ENCODE results near the gene EIF3L. TPM values are rescaled to one million over a fixed set of nuclear protein-coding genes. Genes with fewer than 3 reads are reported as not detected.
"Not testable (repeated sequence)": the region's sequence is repeated elsewhere in the genome, so short reads cannot be mapped to it uniquely, and the experiment has no call there.

Gene EIF3L
- total RNA-seq: 383 TPM

DNA sequence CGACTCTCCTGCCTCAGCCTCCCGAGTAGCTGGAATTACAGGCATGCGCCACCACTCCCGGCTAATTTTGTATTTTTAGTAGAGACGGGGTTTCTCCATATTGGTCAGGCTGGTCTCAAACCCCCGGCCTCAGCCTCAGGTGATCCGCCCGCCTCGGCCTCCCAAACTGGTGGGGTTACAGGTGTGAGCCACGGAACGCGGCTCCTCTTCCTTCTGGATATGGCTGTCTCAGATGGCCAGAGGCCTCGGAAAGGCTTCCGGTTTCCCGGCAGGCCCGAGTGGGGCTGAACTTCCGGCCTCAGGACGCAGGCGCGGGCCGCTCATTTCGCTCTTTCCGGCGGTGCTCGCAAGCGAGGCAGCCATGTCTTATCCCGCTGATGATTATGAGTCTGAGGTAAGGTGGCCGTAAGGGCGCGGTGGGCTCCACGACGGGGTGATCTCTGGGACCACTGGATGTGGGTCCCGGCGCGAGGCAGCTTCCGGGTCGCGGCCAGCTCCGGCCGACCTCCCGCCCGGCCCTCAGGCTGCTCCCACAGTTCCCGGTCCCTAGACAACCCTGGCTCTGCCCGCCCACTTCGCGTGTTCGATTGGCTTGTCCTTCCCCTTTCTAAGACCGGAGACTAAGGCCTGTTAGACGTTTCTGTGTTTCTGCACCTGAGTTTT is at the start of gene EIF3L:
EIF3L (plus strand) TSS at position 331 of the 663 bp plus-strand sequence; CDS start at position 362, 31 bp downstream.
- DNase-seq (ENCODE audit: low spot score): peak; percentile 92

DNA sequence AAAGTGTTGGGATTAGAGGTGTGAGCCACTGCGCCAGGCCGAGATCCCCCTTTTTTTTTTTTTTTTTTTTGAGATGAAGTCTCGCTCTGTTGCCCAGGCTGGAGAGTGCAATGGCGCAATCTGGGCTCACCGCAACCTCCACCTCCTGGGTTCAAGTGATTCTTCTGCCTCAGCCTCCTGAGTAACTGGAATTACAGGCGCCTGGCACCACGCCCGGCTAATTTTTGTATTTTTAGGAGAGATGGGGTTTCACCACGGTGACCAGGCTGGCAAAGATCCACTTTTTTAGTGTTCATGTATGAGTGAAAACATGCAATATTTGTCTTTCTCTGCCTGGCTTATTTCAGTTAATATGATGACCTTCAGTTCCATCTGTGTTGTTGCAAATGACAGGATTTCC is 49.2 kb upstream of the EIF3L start:
- not testable (repeated sequence) for DNase-seq (ENCODE audit: low spot score)

DNA sequence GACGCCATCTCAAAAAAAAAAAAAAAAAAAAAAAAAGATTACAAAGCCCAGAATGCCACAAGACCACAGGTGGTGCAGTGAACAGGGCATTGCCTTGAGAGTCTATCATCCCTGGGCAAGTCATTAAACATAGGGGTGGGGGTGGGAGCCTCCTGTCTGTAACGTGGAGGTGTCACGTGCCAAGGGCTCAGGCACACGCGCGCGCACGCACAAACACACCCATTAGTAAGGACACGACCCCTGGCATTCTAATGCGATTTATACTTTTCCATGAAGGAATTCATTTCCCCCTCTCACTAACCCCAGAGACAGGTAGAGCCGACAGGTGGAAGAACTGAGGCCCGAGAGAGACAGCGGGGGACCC is 47.3 kb upstream of the EIF3L start:
- DNase-seq (ENCODE audit: low spot score): no peak

DNA sequence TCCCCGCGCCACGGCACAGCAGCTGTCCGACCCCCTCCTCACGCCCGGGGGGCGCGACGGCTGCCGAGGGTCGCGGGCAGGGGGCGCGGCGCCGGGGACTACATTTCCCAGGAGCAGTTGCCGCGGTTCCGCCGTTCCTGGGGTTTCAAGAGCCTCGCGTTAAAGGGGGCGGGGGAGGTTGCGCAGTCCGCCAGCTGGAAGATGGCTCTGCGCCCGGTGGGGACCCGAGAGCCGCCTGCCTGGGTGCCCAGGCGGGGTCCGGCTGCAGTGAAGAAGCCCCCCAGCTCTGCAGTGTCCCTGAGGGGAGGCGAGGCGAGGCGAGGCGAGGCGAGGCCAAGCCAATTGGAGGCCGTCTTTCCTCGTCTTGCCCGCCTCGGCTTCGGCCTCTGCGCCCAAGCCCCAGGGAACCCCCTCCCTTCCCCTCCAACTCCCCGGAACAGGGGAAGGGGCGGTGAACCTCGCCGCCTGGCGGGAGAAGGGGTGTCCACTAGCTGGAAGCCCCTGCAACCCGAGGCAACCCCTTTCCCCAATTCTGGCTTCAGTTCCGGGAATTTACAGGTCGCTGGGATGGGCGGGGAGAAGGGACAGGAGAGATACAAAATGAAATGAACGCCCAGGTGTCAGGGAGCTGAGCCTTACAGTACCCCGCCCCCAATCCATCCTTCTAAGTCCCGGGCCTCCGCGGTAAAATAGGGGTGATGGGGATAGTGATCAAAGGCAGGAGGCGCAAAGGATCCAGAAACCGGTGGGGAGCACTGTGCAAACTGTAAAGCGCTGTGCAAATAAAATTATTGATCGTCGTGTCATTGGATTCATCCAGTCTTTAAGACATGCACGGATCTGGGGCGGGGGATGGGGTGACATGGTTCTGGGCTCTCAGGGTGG is 46.7 kb upstream of the EIF3L start:
- DNase-seq (ENCODE audit: low spot score): peak; percentile 53

DNA sequence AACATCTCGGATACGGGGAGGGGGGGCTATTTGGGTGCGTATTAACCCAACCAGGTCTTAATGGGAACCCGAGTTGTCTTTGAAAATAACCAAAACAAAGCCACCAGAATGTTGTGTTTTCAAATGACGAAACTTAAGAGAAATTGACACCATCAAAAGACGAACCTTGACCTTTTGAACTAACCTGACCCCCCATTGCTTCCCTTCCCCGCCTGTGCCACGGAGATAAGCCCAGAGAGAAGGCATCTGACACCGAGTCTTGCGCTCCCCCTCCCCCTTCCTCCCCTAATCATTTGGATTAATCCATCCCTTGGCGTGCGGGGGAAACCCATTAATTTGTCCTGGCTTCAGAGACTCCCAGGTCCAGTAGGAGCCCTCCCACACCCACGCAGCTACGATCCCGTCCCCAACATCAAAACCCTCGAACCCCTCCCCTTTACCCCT is 46.0 kb upstream of the EIF3L start:
- no peak for DNase-seq (ENCODE audit: low spot score)

DNA sequence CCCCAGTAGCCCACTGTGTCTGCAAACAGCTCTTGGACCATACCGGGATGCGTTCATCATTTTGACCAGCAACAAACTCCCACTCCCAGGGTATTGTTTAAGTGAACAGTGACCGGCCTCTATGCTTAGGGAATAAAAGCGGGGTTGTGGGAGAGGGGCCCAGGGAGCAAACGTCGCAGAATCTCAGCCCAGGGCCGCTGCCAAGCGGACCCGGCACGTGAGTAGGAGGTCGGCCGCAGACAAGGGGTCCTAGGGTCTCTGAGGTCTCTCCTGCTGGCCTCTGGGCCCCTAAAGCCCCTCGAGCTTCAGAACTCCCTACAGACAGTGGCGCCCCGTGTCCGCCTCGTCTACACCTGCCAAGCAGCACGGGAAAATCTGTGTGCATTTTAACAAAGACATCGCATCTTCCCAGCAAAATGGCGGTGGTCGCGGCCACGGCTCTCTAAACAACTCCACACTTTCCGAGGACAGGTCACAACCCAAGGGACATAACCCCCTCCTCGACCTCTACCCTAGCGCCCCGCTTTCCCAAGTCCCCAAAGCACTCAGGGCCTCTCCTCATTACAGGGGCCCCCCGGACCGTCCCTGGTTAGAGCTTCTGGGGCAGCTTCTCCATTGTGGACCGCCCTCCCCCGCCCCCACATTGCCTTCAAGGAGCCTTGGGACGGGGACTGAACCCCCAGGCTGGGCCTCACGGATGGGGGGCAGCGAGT is 45.4 kb upstream of the EIF3L start:
- no peak for DNase-seq (ENCODE audit: low spot score)

DNA sequence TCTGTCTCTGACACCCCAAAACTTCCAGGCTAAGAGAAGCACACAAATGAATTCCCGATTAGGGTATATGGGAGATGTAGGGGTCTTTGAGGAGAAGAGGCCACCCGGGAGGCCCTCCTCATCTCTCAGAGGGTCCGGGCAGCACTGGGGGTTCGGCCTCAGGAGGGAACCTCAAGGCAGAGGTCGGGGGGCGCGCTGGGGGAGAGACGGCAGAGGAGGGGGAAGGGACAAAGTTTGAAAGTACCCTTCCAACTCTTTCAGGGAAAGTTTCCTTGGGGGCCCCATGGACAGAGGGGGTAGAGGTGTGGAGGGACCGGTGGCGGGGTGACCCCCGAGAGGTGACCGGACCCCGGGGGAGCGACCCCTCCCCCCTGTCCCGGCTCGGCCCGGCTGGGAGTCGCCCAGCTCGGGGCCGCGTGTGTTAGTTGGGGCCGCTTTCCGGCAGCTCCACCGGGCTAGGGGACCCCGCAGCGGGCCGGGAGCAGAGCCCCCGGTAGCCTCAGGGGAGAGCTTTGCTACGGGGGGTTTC is 44.8 kb upstream of the EIF3L start:
- DNase-seq (ENCODE audit: low spot score): no peak

DNA sequence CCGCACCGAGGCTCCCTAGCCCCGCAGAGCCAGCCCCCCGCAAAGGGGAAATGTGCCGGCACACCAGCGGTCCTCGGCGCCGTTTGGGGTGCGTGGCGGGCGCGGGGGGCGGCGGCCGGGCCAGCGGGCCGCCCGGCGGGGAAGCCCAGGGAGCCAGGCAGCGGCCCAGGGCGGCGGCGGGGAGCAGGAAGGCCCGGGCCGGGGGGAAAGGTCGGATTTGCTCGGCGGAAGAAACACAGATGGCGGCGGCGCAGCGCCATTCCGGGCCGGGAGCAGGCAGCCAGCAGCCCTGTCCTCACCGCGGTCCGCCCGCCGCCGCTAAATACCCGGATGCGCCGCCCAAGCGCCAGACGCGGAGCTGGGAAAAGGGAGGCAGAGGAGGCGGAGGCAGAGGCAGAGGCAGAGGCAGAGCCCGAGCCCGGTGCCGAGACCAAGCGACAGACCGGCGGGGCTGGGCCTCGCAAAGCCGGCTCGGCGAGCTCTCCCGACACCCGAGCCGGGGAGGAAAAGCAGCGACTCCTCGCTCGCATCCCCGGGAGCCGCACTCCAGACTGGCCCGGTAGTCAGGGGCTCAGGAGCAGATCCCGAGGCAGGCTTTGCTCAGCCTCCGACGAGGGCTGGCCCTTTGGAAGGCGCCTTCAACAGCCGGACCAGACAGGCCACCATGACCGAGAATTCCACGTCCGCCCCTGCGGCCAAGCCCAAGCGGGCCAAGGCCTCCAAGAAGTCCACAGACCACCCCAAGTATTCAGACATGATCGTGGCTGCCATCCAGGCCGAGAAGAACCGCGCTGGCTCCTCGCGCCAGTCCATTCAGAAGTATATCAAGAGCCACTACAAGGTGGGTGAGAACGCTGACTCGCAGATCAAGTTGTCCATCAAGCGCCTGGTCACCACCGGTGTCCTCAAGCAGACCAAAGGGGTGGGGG is 44.1 kb upstream of the EIF3L start:
- DNase-seq (ENCODE audit: low spot score): peak; percentile 91

DNA sequence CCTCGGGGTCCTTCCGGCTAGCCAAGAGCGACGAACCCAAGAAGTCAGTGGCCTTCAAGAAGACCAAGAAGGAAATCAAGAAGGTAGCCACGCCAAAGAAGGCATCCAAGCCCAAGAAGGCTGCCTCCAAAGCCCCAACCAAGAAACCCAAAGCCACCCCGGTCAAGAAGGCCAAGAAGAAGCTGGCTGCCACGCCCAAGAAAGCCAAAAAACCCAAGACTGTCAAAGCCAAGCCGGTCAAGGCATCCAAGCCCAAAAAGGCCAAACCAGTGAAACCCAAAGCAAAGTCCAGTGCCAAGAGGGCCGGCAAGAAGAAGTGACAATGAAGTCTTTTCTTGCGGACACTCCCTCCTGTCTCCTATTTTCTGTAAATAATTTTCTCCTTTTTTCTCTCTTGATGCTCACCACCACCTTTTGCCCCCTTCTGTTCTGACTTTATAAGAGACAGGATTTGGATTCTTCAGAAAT is 43.4 kb upstream of the EIF3L start:
- DNase-seq (ENCODE audit: low spot score): no peak

DNA sequence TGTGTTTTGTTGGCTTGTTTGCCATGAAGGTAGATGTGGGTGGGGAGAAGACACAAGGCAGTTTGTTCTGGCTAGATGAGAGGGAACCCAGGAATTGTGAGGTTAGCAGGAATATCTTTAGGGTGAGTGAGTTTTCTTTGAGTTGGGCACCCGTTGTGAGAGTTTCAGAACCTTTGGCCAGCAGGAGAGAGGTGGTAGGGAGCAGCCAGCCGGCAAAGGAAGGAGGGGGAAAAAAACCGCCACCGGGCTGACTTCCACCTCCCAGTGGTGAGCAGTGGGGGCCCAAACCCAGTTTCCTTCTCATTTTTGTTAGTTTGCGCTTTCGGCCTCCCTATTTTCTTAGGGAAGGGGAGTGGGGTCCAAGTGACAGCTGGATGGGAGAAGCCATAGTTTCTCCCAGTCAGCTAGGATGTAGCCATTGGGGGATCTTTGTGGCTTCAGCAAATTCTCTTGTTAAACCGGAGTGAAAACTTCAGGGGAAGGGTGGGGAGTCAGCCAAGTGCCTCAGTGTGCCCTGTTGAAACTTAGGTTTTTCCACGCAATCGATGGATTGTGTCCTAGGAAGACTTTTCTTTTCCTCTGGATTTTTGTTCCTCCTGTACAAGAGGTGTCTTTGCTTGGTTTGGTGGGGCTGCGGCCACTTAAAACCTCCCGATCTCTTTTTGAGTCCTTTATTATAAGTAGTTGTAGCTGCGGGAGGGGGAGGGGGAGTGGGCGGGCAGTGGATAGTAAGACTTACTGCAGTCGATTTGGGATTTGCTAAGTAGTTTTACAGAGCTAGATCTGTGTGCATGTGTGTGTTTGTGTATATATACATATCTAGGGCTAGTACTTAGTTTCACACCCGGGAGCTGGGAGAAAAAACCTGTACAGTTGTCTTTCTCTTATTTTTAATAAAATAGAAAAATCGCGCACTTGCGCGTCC is 42.5 kb upstream of the EIF3L start:
- no peak for DNase-seq (ENCODE audit: low spot score)

DNA sequence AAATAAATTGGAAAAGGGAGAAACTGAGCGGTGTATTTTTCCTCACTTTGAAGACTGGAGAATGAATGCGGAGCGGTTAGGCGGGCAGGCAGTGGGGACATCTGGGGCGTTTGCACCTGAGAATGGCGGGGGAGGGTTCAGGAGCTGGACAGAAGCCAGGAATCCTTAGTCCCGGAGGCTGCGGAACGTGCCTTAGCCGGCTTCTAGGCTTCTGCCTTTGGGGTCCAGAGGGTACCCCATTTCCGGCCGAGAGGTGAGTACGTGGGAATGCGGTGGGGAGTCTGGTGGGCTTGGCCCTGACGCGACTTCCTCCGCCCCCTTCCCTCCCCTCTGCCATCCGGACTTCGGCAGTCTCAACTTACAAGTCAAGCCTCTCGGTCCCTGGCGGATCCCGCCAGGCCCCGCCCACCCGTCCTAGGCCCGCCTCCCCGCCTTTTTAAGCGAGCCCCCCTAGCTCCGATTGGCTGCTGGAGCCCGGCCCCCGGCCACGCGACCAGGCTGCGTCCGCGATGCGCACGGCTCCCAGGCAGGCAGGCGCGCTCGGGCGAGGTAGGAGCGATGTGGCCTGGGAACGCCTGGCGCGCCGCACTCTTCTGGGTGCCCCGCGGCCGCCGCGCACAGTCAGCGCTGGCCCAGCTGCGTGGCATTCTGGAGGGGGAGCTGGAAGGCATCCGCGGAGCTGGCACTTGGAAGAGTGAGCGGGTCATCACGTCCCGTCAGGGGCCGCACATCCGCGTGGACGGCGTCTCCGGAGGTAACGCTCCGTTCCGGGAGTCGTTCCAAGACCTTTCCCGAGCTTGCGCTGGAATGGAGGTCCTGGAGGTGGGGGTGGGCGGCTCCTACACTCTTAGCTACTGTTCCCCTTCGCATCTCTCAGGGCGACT is 41.6 kb upstream of the EIF3L start, which contains the start of gene GCAT:
GCAT (plus strand) TSS at position 525 of the 884 bp plus-strand sequence; CDS start at position 559, 34 bp downstream.
- DNase-seq (ENCODE audit: low spot score): peak; percentile 97

DNA sequence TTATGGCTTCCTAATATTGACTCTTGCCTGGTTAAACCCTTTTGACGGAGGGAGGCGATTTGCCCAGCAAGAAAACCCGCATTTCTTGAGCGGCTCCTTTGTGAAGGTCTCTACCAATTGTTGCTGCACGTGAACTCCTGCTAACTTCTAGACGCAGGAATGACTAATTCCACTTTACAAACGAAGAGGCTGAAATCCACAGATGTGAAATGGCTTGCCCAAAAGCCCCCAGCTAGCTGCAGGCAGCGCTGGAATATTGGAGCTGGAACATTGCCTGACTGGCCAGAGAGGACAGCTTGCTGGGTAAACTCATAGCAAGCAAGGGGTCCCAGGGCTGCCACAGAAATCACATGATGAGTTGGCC is 40.9 kb upstream of the EIF3L start:
- no peak for DNase-seq (ENCODE audit: low spot score)

DNA sequence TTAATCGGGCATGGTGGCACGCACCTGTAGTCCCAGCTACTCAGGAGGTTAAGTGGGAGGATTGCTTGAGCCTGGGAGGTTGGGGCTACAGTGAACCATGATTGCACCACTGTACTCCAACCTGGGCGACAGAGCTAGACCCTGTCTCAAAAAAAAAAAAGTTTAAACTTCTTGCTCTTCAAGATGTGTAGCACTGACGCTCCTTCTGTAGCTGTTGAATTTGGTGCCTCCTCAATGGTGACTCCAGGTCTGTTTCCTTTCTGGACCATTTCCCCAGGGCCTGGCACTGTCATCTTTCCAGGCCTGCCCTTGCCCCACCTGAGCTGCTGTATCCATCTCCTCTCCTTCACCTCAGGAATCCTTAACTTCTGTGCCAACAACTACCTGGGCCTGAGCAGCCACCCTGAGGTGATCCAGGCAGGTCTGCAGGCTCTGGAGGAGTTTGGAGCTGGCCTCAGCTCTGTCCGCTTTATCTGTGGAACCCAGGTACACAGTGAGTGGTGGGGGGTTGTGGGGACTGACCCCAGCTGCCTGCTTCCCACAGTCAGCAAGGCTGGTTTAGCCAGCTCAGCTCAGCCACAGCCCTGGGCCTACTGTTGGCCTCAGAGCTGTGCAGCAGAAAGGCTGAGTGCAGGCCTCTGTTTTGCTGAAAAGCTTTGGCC is 39.4 kb upstream of the EIF3L start:
- no peak for DNase-seq (ENCODE audit: low spot score)

DNA sequence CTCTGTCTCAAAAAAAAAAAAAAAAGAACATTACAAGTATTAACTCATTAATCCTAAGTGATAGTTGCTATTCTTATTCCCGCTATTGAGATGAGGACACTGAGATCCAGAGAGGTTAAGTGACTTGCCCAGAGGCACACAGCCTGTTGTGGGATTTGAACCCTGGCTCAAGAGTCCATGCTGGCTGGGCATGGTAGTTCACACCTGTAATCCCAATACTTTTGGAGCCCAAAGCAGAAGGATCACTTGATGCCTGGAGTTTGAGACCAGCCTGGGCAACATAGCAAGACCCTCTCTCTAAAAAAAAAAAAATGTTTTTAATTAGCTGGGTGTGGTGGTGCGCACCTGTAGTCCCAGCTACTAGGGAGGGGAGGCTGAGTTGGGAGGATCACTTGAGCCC is 37.4 kb upstream of the EIF3L start:
- no peak for DNase-seq (ENCODE audit: low spot score)

DNA sequence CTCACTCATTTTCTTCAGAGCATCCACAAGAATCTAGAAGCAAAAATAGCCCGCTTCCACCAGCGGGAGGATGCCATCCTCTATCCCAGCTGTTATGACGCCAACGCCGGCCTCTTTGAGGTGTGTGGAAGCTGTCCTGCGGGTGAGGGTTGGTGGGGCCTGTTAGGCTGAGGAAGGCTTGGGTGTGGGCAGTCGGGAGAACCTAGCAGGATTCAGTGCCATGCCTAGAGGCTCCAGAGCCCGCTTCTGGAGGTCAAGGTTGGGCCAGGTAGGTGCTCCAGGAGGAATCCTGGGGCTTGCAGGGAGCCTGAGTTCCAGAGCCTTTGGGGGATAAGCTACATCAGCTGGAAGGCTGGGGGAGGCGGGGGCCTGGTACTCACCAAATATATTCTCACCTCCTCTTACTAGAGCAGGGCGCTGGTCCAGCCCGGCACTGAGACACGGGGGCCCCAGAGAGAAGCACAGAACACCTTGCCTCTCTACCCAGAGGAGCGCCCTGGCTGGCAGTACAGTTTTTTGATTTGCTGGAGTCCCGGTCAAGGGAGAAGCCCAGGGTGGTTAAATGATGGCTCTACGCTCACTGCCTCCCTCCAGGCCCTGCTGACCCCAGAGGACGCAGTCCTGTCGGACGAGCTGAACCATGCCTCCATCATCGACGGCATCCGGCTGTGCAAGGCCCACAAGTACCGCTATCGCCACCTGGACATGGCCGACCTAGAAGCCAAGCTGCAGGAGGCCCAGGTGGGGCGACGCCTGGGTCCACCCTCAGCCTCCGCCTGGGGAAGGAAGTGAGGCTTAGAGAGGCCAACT is 36.1 kb upstream of the EIF3L start:
- DNase-seq (ENCODE audit: low spot score): no peak

DNA sequence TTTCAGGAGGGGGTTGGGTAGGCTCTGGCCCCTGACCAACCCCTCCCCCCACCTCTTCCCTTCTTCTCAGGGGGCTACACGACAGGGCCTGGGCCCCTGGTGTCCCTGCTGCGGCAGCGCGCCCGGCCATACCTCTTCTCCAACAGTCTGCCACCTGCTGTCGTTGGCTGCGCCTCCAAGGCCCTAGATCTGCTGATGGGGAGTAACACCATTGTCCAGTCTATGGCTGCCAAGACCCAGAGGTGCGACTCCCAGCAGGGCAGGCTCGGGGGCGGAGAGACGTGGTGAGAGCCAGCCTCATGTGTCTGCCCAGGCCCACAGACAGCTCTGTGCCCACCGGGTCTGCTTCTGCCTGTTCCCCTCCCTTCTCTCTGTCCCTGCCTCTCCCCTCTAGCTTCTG is 33.6 kb upstream of the EIF3L start:
- DNase-seq (ENCODE audit: low spot score): no peak

DNA sequence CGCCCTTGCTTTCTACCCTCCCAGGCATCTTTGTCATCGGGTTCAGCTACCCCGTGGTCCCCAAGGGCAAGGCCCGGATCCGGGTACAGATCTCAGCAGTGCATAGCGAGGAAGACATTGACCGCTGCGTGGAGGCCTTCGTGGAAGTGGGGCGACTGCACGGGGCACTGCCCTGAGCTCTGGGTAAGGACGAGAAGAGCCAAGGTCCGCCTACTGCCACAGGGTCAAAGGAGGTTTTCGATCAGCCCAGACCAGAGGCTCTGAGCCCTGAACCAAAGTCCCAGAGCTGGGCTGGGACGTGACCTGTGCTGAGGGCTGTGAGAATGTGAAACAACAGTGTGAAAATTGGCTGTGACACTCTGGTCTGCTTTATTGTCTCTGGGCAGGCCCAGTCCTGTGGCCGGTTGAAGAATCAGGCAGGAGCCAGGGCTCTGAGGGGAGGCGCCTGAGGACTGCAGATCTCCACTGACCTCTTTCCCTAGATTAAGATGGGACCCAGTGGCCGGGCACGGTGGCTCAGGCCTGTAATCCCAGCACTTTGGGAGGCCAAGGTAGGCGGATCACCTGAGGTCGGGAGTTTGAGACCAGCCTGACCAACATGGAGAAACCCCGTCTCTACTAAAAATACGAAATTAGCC is 32.6 kb upstream of the EIF3L start:
- no peak for DNase-seq (ENCODE audit: low spot score)
